ENCODE data around the gene GGT5.

DNA sequence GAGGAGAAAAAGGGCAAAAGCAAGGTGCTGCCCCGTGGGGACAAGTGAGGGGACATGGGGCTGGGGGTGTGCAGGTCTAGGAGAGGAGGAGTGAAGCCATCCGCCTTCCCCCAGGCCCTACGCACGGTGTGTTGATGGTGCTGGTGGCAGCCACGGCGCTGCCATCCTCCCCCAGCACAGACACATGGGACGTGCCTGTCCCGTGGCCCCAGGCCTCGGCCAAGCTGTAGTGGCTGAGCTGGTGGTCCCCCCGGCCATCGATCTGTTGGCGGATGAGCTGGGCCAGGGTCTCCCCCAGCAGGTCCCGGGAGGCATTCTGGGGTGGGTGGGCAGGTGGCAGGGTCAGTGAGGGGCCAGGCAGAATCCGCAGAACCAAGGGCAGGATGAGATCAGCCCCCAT lies 18.9 kb downstream of the GGT5 start:
- TF ChIP-seq, protein P1, sequence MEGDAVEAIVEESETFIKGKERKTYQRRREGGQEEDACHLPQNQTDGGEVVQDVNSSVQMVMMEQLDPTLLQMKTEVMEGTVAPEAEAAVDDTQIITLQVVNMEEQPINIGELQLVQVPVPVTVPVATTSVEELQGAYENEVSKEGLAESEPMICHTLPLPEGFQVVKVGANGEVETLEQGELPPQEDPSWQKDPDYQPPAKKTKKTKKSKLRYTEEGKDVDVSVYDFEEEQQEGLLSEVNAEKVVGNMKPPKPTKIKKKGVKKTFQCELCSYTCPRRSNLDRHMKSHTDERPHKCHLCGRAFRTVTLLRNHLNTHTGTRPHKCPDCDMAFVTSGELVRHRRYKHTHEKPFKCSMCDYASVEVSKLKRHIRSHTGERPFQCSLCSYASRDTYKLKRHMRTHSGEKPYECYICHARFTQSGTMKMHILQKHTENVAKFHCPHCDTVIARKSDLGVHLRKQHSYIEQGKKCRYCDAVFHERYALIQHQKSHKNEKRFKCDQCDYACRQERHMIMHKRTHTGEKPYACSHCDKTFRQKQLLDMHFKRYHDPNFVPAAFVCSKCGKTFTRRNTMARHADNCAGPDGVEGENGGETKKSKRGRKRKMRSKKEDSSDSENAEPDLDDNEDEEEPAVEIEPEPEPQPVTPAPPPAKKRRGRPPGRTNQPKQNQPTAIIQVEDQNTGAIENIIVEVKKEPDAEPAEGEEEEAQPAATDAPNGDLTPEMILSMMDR (IDR thresholded peaks at IDR 0.05), result no peak
- TF ChIP-seq ZFX (IDR thresholded peaks at IDR 0.05; ENCODE audit: borderline replicate concordance), result no peak

All from 22Rv1 (cell line).